RCC 7860 (cell line): ENCODE results near the gene CRYGN.

Experiments used
- DNase-seq: peaks from one replicate; pipeline ENCODE4 v3.0.0-alpha.2; 2015; ENCODE audit warnings: low spot score
- FAIRE-seq: peaks from 2 replicates; lab custom pipeline; 2012; peaks lifted over from hg19 to GRCh38; lab: Jason Lieb, UNC

CRYGN gene

DNA sequence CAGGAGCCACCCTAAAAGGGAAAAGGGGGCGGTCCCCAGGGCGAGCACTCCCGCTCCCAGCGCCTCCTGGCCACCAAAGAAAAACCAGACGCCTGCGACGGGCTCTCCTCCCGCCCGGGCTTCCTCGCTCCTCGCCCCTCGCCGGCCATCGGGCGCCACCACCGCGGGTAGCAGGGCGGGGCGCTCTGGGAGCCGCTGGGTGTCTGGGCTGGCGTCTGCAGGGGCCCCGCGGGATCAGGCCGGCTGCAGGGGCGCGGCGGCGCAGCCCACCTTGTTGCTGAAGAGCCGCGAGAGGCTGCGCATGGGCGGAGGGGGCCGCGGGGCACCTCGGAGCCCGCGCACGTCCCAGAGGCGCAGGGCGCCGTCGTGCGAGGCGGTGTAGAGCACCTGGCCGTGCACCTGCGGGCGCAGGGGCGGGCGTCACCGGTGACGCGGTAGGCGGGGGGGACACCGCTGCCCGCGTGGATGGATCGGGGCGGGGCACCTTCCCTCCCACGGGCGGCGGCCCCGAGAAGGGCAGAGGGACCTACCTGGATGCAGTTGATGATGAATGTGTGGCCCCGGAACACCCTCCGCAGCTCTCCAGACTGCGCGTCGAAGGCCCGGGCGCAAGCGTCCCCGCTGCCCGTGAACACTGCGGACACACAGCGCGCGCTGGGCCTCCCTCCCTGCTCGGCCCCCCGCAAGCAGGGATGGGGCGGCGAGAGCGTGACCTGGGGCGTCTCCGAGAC lies 58.4 kb downstream of the CRYGN start:
- FAIRE-seq (no peak), DNase-seq (no peak)

DNA sequence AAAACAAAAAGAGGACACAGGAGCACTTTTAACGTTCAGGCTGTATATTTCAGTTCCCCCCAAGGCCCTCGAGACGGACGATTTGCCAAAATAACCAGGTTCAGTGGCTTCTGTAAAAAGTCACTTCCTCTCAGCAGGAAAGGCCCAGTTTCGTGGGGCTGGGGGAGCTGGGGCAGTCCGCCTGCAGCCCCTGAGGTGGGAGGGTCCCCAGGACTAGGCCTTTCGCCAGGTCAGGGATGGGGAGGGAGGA lies 58.9 kb downstream of the CRYGN start:
- FAIRE-seq (no peak), DNase-seq (no peak)

DNA sequence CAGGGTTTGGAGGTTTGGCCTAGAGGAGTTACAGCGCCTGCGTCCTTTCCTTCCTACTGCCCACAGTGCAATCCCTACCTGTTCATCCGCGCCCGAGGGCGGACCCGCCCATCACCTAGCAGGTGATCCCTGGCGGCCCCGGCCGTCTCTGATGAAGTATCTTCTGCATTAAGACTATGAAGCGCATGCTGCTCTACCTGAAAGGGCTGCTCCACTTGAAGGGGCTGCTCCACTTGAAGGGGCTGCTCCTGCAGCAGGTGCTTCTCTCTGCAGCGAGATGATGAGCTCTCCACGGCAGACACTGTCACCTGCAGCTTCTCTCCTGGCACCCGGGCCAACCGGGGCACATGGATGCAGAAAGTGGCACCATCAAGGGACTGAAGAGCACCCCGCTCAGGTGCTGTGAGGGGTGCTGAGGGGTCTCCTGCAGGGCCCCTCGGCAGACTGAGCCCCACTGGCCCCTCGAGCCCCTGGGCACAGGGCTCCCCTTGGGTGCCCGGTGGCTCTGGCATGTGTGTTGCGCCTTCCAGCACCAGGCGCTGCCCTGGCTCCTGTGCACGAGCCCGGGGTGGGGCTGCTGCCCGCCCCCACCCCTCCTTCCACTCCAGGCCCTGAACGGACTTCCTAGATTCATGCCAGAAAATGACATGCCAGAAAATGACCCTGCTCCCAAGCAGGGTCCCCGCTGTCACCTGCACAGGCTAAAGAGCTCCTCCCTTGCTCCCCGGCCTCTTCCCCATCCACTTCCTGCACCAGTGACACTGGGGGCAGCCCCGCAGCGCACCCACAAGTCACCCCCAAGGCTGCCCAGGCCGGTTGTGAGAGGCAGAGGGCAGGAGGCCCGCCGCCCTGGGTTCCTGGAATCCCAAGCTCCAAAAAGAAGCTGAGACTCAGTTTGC lies 59.5 kb downstream of the CRYGN start:
- FAIRE-seq (no peak), DNase-seq (no peak)

DNA sequence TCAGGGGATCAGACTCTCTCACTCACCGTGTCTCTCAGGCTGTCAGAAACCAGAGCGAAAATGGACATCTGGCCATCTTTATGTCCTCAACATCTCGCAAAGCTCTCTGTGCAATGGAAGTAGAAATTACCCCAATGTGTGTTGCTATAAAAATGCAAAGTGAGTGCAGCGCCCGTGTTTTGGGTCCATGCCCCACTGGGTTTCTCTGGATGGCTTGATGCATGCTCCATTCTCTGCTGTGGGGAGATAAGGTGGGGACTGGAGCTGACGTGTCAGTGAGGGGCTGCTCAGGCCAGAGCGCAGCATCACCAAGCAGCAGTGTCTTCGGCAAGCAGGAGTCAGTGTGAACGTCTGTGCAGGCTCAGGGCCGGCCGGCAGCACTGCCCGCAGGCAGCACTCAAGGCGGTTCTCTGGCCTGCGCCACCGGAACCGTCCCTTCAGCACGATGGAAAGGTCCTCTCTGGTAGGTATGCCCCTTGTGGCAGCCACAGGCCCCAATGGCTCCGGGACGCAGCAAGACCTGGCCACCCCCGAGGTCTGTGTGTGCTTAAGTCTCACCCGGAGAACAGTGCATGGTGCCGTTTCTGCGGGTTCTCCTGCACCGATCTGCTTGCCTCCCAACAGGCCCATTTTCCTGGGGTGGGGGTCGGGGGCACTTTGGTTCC lies 60.3 kb downstream of the CRYGN start:
- FAIRE-seq (no peak), DNase-seq (no peak)

DNA sequence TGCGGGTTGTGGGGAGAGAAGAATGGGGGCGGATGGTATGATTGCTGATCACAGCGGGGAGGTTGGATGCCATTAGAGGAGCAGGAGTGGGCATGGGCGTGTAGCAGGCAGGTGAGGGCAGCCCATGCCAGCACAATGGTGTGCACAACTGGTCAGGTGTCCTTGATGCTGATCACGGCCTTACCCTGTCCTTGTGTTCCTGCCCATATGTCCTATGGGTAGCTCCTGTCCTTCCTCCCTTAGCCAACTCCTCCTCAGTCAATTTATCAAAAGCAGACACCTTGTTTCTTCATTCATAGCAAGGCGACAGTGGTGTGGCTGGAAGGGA lies 60.8 kb downstream of the CRYGN start:
- FAIRE-seq (no peak), DNase-seq (no peak)
